DMS153 treated with DMSO at 0.1 percent for 48 hours (cell line): Measurements from ENCODE around the gene RGL2.
A peak's percentile ranks its signal among the peaks of the same experiment; 100 is the strongest.
"Not testable (repeated sequence)": the region's sequence is repeated elsewhere in the genome, so short reads cannot be mapped to it uniquely, and the experiment has no call there.

Source experiments
- DNase-seq: peaks from one replicate; lab custom pipeline; 2025; ENCODE audit not compliant: unreplicated experiment; lab: John Stamatoyannopoulos, UW

RGL2 gene

DNA sequence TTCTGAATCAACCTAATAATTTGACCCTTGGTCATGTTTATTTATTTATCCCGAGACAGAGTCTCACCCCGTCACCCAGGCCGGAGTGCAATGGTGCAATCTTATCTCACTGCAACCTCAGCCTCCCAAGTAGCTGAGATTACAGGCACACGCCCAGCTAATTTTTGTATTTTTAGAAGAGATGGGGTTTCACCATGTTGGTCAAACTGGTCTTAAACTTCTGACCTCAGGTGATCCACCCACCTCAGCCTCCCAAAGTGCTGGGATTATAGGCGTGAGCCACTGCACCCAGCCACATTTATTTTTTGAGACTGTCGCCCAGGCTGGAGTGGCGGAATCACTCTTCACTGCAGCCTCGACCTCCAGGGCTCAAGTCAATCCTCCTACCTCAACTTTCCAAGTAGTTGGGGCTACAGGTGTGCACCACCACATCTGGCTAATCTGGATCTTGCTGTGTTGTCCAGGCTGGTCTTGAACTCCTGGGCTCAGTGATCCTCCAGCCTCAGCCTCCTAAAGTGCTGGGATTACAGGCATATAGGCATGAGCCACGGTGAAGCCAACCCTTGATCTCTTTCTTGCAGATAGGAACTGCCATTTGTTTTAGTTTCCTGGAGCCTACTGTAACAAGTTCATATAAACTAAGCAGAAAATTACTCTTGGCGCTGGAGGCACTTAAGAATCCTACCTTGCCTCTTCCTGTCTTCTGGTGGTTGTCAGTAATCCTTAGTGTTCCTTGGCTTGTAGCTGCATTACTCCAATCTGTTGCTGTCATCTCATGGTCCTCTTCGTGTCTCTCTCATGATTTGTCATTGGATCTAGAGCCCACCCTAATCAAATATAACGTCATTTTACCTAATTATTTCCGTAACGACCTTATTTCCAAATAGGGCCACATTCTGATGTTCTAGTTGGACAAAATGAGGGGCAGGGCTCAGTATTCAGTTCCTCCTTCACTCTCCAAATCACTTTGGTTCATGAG is 24.5 kb downstream of the RGL2 start:
- no peak for DNase-seq

GRCh38 chr6:33273129-33273923 is 25.4 kb downstream of the RGL2 start:
- no peak for DNase-seq

- no peak for DNase-seq
Observed at GRCh38 chr6:33272275-33273128, 26.2 kb downstream of the RGL2 start.

GRCh38 chr6:33271468-33272274 is 27.1 kb downstream of the RGL2 start, which contains the start of the genes RPS18 and VPS52:
RPS18 (plus strand) TSS chr6:33272075; CDS start chr6:33272120, 45 bp downstream.
VPS52 (minus strand) TSS chr6:33271876; CDS start chr6:33271675, 201 bp downstream.
- peak; percentile 93 for DNase-seq

- no peak for DNase-seq
Observed at GRCh38 chr6:33271117-33271467, 27.6 kb downstream of the RGL2 start.

DNA sequence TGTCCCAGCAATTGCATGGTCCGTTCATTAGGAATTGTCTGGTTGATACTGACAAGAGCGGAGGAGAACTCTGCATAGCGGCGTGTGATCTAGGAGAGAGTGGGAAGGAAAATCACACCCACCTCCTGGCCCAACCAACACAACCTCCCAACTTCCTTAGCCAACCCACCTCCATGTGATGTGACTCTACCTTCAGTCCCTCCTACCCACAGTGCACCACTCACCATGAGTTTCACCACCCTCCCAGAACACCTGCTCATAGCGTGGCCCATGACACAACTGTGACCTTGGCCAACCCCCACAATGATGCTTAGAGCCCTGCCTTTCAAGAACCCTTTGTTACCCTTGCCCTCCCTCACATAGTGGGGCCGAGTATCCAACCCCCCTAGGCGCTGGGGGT is 34.7 kb downstream of the RGL2 start:
- no peak for DNase-seq

DNA sequence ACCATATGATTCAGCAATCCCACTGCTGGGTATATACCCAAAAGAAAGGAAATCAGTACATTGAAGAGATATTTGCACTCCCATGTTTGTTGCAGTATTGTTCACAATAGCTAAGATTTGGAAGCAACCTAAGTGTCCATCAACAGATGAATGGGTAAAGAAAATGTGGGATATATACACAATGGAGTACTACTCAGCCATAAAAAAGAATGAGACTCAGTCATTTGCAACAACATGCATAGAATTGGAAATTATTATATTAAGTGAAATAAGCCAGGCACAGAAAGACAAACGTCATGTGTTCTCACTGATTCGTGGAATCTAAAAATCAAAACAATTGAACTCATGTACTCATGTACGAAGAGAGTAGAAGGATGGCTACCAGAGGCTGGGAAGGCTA is 36.3 kb downstream of the RGL2 start:
- not testable (repeated sequence) for DNase-seq

DNA sequence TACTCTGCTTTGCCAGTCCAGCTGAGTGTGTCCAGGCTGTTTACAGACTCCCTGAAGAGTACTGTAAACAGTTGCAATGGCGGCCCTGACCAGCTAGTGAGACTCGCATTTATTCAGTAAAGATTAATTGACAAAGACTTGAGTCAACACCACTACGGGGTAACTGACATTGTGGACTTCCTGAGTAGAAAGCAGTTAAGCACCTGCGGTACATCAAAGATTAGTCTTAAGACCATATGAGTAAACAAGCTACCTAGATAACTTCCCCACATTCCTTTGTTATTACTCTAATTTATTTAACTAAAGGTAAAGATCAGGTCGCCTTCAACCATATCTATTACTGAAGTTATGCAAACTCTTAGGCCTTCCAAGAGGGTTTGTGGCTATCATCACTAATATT is 39.7 kb downstream of the RGL2 start:
- DNase-seq, result no peak

- no peak for DNase-seq
Observed at GRCh38 chr6:33254591-33254990, 44.2 kb downstream of the RGL2 start.

- DNase-seq, result no peak
Observed at GRCh38 chr6:33252759-33253158, 46.0 kb downstream of the RGL2 start.

- no peak for DNase-seq
Observed at GRCh38 chr6:33251395-33252012, 47.2 kb downstream of the RGL2 start.

GRCh38 chr6:33250731-33251130 is 48.0 kb downstream of the RGL2 start:
- DNase-seq, result no peak

- DNase-seq, result peak; percentile 11
Observed at GRCh38 chr6:33249732-33250630, 48.8 kb downstream of the RGL2 start.

DNA sequence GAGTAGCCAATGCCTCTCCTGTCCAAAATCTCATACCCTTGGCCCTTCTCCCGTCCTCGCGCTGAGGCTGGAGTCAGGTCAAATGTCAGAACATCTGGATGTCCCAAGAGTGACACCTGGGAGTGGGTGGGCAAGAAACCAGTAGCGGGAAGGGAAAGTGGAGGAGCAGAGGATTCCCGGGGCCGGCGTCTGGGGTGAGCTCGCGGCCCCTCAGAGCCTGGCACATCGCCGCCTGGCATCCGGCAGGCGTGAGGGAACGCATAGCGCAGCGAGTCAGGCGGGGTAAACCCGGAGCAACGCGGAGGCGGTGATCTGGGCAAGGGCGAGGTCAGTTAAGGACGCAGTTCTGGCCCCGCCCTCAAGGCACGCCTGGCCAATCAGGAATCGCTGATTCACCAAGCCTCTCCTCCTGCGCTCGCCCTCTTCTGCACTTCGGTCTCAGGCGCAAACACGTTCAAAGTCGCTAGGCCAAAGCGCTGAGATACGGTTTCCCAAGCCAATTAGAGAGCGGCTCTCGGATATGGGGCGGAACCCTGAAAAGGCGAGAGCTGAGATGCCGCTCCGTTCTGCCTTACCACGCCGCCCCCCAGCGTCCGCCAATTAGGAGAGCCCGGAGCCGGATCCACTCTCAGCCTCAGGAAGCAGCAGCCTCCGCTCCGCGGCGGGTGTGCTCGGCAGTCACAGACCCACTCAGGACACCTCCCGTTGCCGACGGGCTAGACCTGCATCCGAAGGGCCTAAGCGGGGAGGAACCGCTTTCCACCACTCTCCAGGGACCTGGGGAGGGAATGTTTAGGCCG is 49.6 kb downstream of the RGL2 start:
- peak; percentile 98 for DNase-seq

GRCh38 chr6:33248643-33248931 is 50.2 kb downstream of the RGL2 start:
- no peak for DNase-seq

- peak; percentile 77 for DNase-seq
Observed at GRCh38 chr6:33247977-33248642, 50.6 kb downstream of the RGL2 start.

- DNase-seq, result no peak
Observed at GRCh38 chr6:33243476-33243875, 55.3 kb downstream of the RGL2 start.
